ENCODE measurements around the gene CYB561. TPM values are rescaled to one million over a fixed set of nuclear protein-coding genes. Genes with fewer than 3 reads are reported as not detected.
"Not testable (repeated sequence)": the region's sequence is repeated elsewhere in the genome, so short reads cannot be mapped to it uniquely, and the experiment has no call there.

Gene CYB561
- total RNA-seq, 1 experiment from 2014 or later: 125 TPM

- no peak for TF ChIP-seq EZH2phosphoT487 (IDR thresholded peaks at IDR 0.05; ENCODE audit: borderline replicate concordance, low read length)
- no peak for TF ChIP-seq CTCF (conservative IDR thresholded peaks at IDR 0.05; ENCODE audit: low read depth, low read length)
- no peak for TF ChIP-seq EZH2 (IDR thresholded peaks at IDR 0.05; ENCODE audit: low read length, unreplicated experiment)
- ChIA-PET CTCF (no interaction called here), POLR2A (ENCODE audit: unreplicated experiment) (no interaction called here)
- intact Hi-C loops (cut with micrococcal nuclease): no loop called here
- ATAC-seq (no peak), DNase-seq (no peak)
- H3K79me2 ChIP-seq (ENCODE audit: low read length): no peaks in the 10 kb centered on the region
- H2AFZ ChIP-seq (ENCODE audit: low read length): no peak overlapping the region
- H3F3A ChIP-seq (ENCODE audit: low read length, unreplicated experiment): no peaks in the 10 kb centered on the region
- H3K4me1 ChIP-seq (ENCODE audit: insufficient read depth, low read length): peaks cover 26% of the 10 kb centered on the region
- H3K27ac ChIP-seq (ENCODE audit: low read length): no peak overlapping the region
- no peak overlapping the region for H3K4me3 ChIP-seq (ENCODE audit: low read length)
- no peak overlapping the region for H3K9ac ChIP-seq (ENCODE audit: low read length)
- H4K20me1 ChIP-seq (ENCODE audit: low read length): no peaks in the 10 kb centered on the region
- BruUV-seq (replicated peaks): no TSS peak
- no peaks in the 10 kb centered on the region for H3K9me3 ChIP-seq (ENCODE audit: low read length)
- no peaks in the 10 kb centered on the region for H3K9me2 ChIP-seq (replicated peaks; ENCODE audit: low read length)
- no peak overlapping the region for H3K4me2 ChIP-seq (ENCODE audit: low read length)
- no peaks in the 10 kb centered on the region for H3K36me3 ChIP-seq (ENCODE audit: low read depth, low read length)
- H3K27me3 ChIP-seq (ENCODE audit: low read length): no peaks in the 10 kb centered on the region
Observed at GRCh38 chr17:63458478-63458877, 12.4 kb upstream of the CYB561 start.

- Histone ChIP-seq H4K20me1 (ENCODE audit: low read length) (no peaks in the 10 kb centered on the region), H3K27ac (ENCODE audit: low read length) (no peak overlapping the region), H2AFZ (ENCODE audit: low read length) (no peak overlapping the region), H3K4me2 (ENCODE audit: low read length) (no peak overlapping the region), H3F3A (ENCODE audit: low read length, unreplicated experiment) (no peaks in the 10 kb centered on the region), H3K36me3 (ENCODE audit: low read depth, low read length) (no peaks in the 10 kb centered on the region), H3K4me1 (ENCODE audit: insufficient read depth, low read length) (peaks cover 13% of the 10 kb centered on the region), H3K9ac (ENCODE audit: low read length) (no peak overlapping the region), H3K9me3 (ENCODE audit: low read length) (no peaks in the 10 kb centered on the region), H3K27me3 (ENCODE audit: low read length) (no peaks in the 10 kb centered on the region), H3K9me2 (replicated peaks; ENCODE audit: low read length) (no peaks in the 10 kb centered on the region), H3K79me2 (ENCODE audit: low read length) (no peaks in the 10 kb centered on the region), H3K4me3 (ENCODE audit: low read length) (no peak overlapping the region)
- no TSS peak for BruUV-seq (replicated peaks)
- ChIA-PET CTCF (no interaction called here), POLR2A (ENCODE audit: unreplicated experiment) (no interaction called here)
- TF ChIP-seq CTCF (conservative IDR thresholded peaks at IDR 0.05; ENCODE audit: low read depth, low read length) (no peak), EZH2 (IDR thresholded peaks at IDR 0.05; ENCODE audit: low read length, unreplicated experiment) (no peak), EZH2phosphoT487 (IDR thresholded peaks at IDR 0.05; ENCODE audit: borderline replicate concordance, low read length) (no peak)
- no peak for DNase-seq
- ATAC-seq: no peak
- intact Hi-C loops (cut with micrococcal nuclease): no loop called here
Observed at GRCh38 chr17:63455417-63455816, 9.3 kb upstream of the CYB561 start.

- Histone ChIP-seq H3K9me2 (replicated peaks; ENCODE audit: low read length) (no peaks in the 10 kb centered on the region), H3K79me2 (ENCODE audit: low read length) (no peaks in the 10 kb centered on the region), H3K27ac (ENCODE audit: low read length) (no peak overlapping the region), H3K4me2 (ENCODE audit: low read length) (no peak overlapping the region), H3K27me3 (ENCODE audit: low read length) (no peaks in the 10 kb centered on the region), H3F3A (ENCODE audit: low read length, unreplicated experiment) (no peaks in the 10 kb centered on the region), H3K4me1 (ENCODE audit: insufficient read depth, low read length) (peaks cover 13% of the 10 kb centered on the region), H2AFZ (ENCODE audit: low read length) (no peak overlapping the region), H3K9ac (ENCODE audit: low read length) (no peak overlapping the region), H4K20me1 (ENCODE audit: low read length) (no peaks in the 10 kb centered on the region), H3K9me3 (ENCODE audit: low read length) (no peaks in the 10 kb centered on the region), H3K4me3 (ENCODE audit: low read length) (no peak overlapping the region), H3K36me3 (ENCODE audit: low read depth, low read length) (no peaks in the 10 kb centered on the region)
- POLR2A ChIA-PET (ENCODE audit: unreplicated experiment): no interaction called here
- BruUV-seq (replicated peaks): no TSS peak
- DNase-seq (no peak), ATAC-seq (no peak)
- no peak for TF ChIP-seq EZH2 (IDR thresholded peaks at IDR 0.05; ENCODE audit: low read length, unreplicated experiment)
- TF ChIP-seq CTCF (conservative IDR thresholded peaks at IDR 0.05; ENCODE audit: low read depth, low read length): no peak
- no peak for TF ChIP-seq EZH2phosphoT487 (IDR thresholded peaks at IDR 0.05; ENCODE audit: borderline replicate concordance, low read length)
- intact Hi-C loops (cut with micrococcal nuclease): no loop called here
- CTCF ChIA-PET: no interaction called here
Observed at GRCh38 chr17:63454915-63455314, 8.8 kb upstream of the CYB561 start.

- H3F3A ChIP-seq (ENCODE audit: low read length, unreplicated experiment); H3K9ac ChIP-seq (ENCODE audit: low read length); H3K79me2 ChIP-seq (ENCODE audit: low read length); H3K9me3 ChIP-seq (ENCODE audit: low read length); intact Hi-C loops (cut with micrococcal nuclease); DNase-seq; H3K36me3 ChIP-seq (ENCODE audit: low read depth, low read length); ATAC-seq; H3K27me3 ChIP-seq (ENCODE audit: low read length); H2AFZ ChIP-seq (ENCODE audit: low read length); POLR2A ChIA-PET (ENCODE audit: unreplicated experiment); CTCF ChIA-PET; H3K4me3 ChIP-seq (ENCODE audit: low read length); H3K4me2 ChIP-seq (ENCODE audit: low read length); BruUV-seq (replicated peaks); H4K20me1 ChIP-seq (ENCODE audit: low read length); H3K9me2 ChIP-seq (replicated peaks; ENCODE audit: low read length); H3K27ac ChIP-seq (ENCODE audit: low read length): not testable (repeated sequence)
- peaks cover 12% of the 10 kb centered on the region for H3K4me1 ChIP-seq (ENCODE audit: insufficient read depth, low read length)
Observed at GRCh38 chr17:63454357-63454756, 8.3 kb upstream of the CYB561 start.
